ENCODE data around the gene TBC1D1.

DNA sequence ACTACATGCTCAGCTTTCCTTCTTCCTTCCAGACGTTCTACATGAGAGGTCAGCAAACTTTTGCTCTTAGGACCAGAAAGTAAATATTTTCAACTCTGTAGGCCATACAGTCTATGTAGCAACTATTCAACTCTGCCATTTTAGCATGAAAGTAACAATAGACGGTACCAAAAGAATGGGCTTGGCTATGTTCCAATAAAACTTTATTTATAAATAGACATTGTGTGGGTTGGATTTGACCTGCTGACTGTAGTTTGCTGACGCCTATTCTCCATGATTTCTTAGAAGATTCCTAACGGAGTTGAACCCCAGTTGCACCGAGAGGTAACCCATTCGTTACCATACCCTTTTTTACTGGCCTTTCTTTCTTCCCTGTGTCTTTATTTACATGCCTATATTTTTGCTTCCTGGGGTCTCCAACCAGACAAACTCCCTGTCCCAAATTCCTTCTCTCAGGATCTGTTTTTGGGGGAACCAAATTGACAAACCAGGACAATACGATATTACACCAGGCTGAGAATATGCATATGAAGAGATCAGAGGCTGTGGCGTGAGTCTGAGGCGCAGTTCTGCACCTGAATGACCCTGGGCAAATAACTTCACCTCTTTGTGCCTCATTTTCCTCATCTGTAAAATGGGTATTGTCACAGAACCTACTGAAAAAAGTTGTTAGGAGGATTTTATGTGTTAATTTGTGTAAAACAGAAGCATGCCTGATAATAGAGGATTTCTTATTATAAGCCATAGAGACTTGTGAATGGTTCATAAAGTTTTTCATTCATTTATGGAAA lies 58.9 kb downstream of the TBC1D1 start:
- TF ChIP-seq POLR2A (IDR thresholded peaks at IDR 0.05; ENCODE audit: low read depth, low read length) (no peak), TAF1 (IDR thresholded peaks at IDR 0.05; ENCODE audit: borderline replicate concordance, low read depth, low read length) (no peak)
